Activated CD8-positive, alpha-beta memory T cell treated with anti-CD3 and anti-CD28 coated beads for 36 hours (primary cell): ENCODE results near the gene LONP1. TPM values are rescaled to one million over a fixed set of nuclear protein-coding genes. Genes with fewer than 3 reads are reported as not detected.
"Not testable (repeated sequence)": the region's sequence is repeated elsewhere in the genome, so short reads cannot be mapped to it uniquely, and the experiment has no call there.

Experiments
- CTCF ChIA-PET: fragments of 350-600 bp; sonication (Branson Sonifier 250); formaldehyde crosslinking; loops from one replicate; lab custom pipeline; 2021; ENCODE audit warnings: antibody characterized with exemption; lab: Charles Lee
- POLR2A ChIA-PET: fragments of 350-600 bp; sonication (Branson Sonifier 250); formaldehyde crosslinking; loops from one replicate; lab custom pipeline; 2021; ENCODE audit warnings: antibody characterized with exemption; lab: Charles Lee
- total RNA-seq, 2 experiments: library from RNA; stranded (reverse); gene quantifications; one replicate each; pipeline ENCODE4 v1.2.3, GENCODE V29; 2021

The LONP1 gene
- total RNA-seq, 2 experiments from 2014 or later = 284 to 290 TPM

DNA sequence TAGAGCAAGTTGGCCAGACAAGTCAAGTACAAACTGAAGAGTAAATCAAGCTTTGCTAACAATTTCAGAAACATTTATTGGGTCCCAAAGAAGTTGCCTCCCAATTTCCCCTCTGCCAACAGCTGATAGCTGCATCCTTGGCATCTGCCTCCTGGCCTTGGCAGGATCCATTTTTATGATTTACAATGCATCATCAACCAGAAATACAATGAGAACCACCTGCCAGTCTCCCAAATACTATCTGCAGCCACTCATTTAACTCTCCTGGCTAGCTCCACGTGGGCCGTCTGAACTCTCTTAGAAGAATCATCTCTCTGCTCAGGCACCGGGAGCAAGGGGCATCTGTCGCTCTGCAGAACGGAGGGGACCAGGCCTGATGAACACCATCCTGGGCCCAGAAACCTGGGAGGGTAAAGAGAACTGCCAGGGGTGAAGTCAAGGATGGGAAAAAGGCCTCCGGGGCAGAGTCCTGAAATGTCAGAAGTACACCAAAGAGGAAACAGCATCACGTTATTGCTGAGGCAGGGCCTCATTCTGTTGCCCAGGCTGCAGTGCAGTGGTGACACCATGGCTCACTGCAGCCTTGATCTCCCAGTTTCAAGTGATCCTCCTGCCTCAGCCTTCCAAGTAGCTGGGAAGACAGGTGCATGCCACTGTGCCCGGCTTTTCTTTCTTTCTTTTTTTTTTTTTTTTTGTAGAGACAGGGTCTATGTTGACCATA lies 2.6 kb downstream of the LONP1 start:
- ChIA-PET POLR2A (interaction anchor here (0.7 to 4.4 kb wide), 5 partner anchors 10 to 187 kb away, joined by 3 to 73 read pairs (median 3); partner anchors contain the start of gene RPL36), CTCF (interaction anchor here (1.6 to 2.8 kb wide), 3 partner anchors 10 to 27 kb away, joined by 5 to 25 read pairs (median 8); partner anchors contain the start of gene RPL36)

DNA sequence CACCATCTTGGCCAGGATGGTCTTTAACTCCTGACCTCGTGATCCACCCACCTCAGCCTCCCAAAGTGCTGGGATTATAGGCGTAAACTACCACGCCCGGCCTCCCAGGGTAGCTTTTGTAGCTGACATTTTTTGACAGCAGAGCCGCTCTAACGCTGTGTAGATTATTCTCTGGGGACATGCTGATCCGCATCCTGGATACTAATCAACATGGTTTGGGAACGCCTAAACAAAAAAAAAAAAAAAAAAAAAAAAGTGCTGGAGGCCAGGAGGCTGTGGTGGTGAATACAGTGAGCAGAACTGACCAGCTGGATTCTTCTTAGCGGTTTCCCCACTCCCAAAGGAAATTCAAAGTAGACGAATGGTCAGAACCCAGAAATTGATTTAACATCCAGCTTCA lies 5.1 kb downstream of the LONP1 start:
- POLR2A ChIA-PET = interaction anchor here (0.7 to 1.6 kb wide), 3 partner anchors 22 to 710 kb away, joined by 4 to 15 read pairs (median 5); partner anchors contain the start of gene KHSRP
- CTCF ChIA-PET = interaction anchor here (0.7 to 1.8 kb wide), 4 partner anchors 20 to 83 kb away, joined by 4 to 8 read pairs (median 6); partner anchors contain the start of gene RPL36

- POLR2A ChIA-PET = no interaction called here
- CTCF ChIA-PET = interaction anchor here (0.8 kb wide), 1 partner anchor 26 kb away, joined by 3 read pairs; no protein-coding TSS in a partner anchor
These were observed 6.7 kb downstream of the LONP1 start for GRCh38 chr19:5713228-5713627.

- ChIA-PET POLR2A (interaction anchor here (0.5 to 1.2 kb wide), 2 partner anchors 21 to 114 kb away, joined by 3 to 10 read pairs; no protein-coding TSS in a partner anchor), CTCF (no interaction called here)
These were observed 8.2 kb downstream of the LONP1 start for GRCh38 chr19:5711713-5712161.

DNA sequence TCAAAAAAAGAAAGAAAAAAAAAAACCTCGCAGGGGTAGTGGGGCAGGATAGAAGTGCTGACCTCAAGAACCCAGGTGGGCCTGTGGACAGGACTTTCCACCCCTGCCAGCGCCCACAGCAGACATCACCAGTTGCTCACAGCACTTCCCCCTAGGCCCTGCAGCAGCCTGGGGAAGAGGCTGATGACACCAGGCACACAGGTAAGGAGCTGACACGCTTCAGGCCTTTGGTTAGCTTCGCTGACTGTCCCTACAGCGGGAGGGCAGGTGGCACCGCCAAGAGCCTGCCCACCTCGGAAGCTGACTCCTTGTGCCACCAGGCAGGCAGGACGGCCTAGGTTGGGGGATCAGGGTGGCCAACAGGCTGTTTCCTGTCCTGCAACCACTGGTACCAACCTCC lies 8.9 kb downstream of the LONP1 start:
- POLR2A ChIA-PET = interaction anchor here (0.5 kb wide), 1 partner anchor 113 kb away, joined by 10 read pairs; no protein-coding TSS in a partner anchor

GRCh38 chr19:5707576-5708575 lies 12.1 kb downstream of the LONP1 start:
- ChIA-PET CTCF (interaction anchor here (0.8 to 2.7 kb wide), 4 partner anchors 10 to 26 kb away, joined by 3 to 8 read pairs (median 6); partner anchors contain the start of gene RPL36), POLR2A (interaction anchor here (0.7 to 1.1 kb wide), 3 partner anchors 10 to 17 kb away, joined by 3 to 5 read pairs (median 3); no protein-coding TSS in a partner anchor)

More for the DNA sequence above, 8.9 kb downstream of the LONP1 start:
- CTCF ChIA-PET = no interaction called here

DNA sequence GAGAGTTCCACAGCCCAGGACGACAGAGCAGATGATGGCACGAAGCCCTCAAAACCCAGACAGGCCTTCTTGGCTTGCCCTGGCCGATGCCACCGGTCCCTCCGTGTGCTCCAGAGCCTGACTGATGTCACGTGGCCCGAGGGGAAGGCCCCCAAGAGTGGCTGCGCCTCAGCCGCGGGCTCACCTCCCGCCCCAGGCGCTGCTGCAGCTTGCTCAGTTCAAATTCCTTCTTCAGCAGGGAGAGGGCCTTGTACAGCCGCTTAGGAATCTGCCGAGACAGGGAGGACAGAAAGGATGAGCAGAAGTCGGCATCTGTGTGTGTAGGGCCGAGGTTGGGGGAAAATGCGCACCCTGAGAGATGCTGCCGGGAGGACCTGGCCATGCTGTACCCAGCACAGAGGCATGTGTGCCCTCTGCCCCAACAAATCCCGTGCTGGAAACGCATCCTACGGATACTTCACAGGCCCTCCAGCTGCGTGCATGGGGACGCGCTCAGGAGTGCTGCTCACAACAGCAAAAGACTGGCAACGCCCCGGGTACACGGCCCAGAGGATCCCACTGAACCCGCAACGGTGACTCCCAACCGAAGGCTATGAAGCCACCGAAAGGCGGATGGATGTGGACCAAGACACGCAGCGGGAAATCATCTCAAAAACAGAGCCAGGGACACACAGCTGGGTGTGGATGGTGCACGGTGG lies 12.9 kb downstream of the LONP1 start:
- ChIA-PET POLR2A (interaction anchor here (0.7 to 1.1 kb wide), 3 partner anchors 10 to 12 kb away, joined by 3 to 4 read pairs (median 3); no protein-coding TSS in a partner anchor), CTCF (interaction anchor here (0.5 to 2.7 kb wide), 4 partner anchors 11 to 34 kb away, joined by 3 to 8 read pairs (median 6); partner anchors contain the start of gene RPL36)

GRCh38 chr19:5705552-5705951 lies 14.4 kb downstream of the LONP1 start:
- CTCF ChIA-PET = interaction anchor here (0.7 kb wide), 1 partner anchor 13 kb away, joined by 4 read pairs; no protein-coding TSS in a partner anchor
- POLR2A ChIA-PET = no interaction called here

GRCh38 chr19:5703819-5704818 lies 15.8 kb downstream of the LONP1 start:
- ChIA-PET CTCF (no interaction called here), POLR2A (interaction anchor here (0.6 kb wide), 1 partner anchor 13 kb away, joined by 4 read pairs; no protein-coding TSS in a partner anchor)

- CTCF ChIA-PET, POLR2A ChIA-PET: not testable (repeated sequence)
These were observed 17.9 kb downstream of the LONP1 start for GRCh38 chr19:5702053-5702410.

DNA sequence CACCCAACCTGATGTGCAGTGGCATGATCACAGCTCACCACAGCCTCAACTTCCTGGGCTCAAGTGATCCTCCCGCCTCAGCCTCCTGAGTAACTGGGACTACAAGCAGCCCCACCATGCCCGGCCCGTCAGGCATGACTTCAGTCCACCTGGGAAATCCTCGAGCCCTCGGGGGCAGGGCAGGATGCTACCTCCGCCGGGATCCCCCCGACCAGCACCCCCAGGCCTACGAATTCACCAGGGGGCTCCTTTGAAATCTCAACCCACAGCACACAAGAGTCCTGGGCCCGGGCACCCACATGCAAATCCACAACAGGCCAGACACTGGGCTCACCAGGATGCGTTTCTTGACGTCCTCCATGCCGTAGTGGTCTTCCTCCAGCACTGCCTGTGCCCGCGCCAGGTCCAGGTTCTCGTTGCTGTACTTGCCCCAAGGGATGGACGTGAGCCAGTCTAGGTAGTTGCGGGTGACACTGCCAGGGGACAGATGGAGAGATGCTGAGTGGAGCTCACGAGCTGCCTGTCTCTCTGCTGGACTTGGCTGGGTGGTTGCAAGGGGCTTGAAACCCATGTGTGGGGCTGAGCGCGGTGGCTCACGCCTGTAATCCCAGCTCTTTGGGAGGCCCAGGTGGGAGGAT lies 19.4 kb downstream of the LONP1 start:
- CTCF ChIA-PET = no interaction called here

DNA sequence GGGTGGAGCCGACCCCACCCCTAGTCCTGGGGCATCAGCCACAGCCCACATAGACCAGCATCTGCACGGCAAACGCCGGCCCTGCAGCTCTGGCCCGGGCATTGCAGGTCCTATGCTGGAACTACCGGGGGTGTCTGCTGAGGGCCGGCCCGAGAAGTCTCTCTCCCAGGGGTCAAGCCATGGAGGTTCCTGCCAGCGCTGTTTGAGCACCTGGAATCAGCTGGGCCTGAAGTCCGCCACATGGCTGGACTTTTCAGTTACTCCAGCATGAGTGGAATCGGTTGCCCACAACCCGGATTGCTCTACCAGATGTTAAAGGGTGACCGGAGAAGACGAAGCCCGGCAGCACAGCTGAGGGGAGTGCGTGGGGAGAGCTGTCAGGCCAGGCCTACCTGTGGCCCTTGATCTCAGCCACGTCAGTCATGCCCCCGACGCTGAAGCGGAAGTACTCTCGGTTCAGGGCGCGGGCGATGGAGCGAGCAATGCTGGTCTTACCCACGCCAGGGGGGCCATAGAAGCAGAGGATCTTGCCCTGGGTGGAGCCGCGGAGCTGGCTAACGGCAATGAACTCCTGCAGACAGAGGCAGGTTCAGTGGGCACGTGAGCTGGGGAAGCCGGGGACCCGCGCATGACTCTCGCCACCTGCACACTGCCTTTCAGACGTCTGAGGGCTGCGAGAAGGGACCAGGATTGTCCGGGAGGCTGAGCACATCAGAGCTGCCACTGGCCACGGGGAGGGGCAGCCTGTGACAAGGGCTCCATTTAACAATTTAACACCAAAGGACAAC lies 21.1 kb downstream of the LONP1 start:
- ChIA-PET POLR2A (interaction anchor here (1.4 to 2.1 kb wide), 2 partner anchors 8 to 20 kb away, joined by 4 to 7 read pairs; no protein-coding TSS in a partner anchor), CTCF (interaction anchor here (1.0 to 1.1 kb wide), 2 partner anchors 9 to 11 kb away, joined by 3 read pairs; partner anchors contain the start of gene RPL36)

More for the DNA sequence above, 19.4 kb downstream of the LONP1 start:
- POLR2A ChIA-PET = interaction anchor here (0.7 to 2.1 kb wide), 2 partner anchors 9 to 38 kb away, joined by 4 to 7 read pairs; no protein-coding TSS in a partner anchor

- POLR2A ChIA-PET = interaction anchor here (1.4 kb wide), 1 partner anchor 21 kb away, joined by 4 read pairs; no protein-coding TSS in a partner anchor
- CTCF ChIA-PET = interaction anchor here (1.1 kb wide), 1 partner anchor 10 kb away, joined by 3 read pairs; no protein-coding TSS in a partner anchor
These were observed 21.9 kb downstream of the LONP1 start for GRCh38 chr19:5697890-5698634.

GRCh38 chr19:5697022-5697889 lies 22.7 kb downstream of the LONP1 start:
- POLR2A ChIA-PET = no interaction called here
- CTCF ChIA-PET = no interaction called here
